Measurements from ENCODE around the gene APBB2. TPM values are rescaled to one million over a fixed set of nuclear protein-coding genes. Genes with fewer than 3 reads are reported as not detected.

Gene APBB2
- total RNA-seq, 2 experiments from 2014 or later: 0.93 to 13.6 TPM

DNA sequence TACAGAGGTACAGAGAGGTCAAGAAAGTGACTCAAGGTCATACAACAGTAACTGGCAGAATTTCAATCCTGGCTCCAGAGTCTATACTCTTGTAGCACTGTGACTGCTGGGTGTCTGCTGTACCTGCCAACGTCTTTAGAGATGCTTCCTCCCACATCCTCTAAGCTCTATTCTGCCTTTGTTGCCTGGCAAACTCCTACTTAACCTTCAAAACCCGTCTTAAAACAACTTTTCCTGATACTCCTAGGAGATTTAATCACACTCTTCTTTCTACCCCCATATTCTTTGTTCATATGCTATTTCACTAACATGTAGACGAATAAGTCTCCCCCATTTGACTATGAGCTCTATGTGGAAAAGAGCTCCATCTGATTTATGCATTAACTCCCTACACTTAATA, 16.8 kb downstream of the APBB2 start:
- H3K27me3 Mint-ChIP-seq: peaks cover 19% of the 10 kb centered on the region
- no peak for DNase-seq
- no peak for ATAC-seq
- no peak overlapping the region for H3K4me3 Mint-ChIP-seq
- no peaks in the 10 kb centered on the region for H3K36me3 Mint-ChIP-seq
- H3K9me3 Mint-ChIP-seq (ENCODE audit: low read depth): no peaks in the 10 kb centered on the region
- H3K27ac Mint-ChIP-seq: no peak overlapping the region
- H3K4me1 Mint-ChIP-seq: no peaks in the 10 kb centered on the region
- CTCF ChIA-PET: no interaction called here

DNA sequence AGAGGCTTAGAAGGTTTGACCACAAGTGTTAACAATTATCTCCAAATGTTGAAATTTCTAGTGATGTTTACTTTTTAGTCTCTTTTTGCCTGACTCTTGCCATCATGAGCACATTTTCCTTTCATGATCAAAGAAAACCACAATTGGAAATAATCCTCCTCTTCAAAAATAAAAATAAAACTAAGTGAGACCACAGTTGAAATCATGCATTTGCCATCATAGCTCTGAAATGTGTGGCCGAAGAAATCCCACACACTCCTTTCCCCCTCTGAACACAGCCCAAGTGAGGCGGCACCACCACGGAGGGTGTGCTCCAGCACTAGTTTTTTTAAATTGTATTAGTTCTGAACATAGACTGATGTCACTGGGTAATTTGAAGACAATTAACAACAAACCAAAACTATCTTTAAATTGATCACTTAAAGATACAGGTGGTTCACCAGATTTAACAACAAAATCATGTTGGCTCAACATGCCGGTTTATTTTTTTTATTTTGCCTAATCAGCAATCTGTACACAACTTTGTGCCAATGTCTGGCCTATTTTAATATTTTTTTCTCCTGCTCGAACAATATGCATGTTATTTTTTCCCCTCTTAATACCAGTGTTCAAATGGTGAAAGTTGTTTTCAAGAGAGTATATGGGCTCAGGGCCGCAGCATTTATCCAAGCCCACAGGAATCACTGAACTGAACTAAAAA, 17.6 kb downstream of the APBB2 start:
- Mint-ChIP-seq H3K4me3 (no peak overlapping the region), H3K9me3 (ENCODE audit: low read depth) (no peaks in the 10 kb centered on the region), H3K4me1 (no peaks in the 10 kb centered on the region), H3K27ac (no peak overlapping the region), H3K36me3 (no peaks in the 10 kb centered on the region), H3K27me3 (peaks cover 14% of the 10 kb centered on the region)
- CTCF ChIA-PET: no interaction called here
- ATAC-seq (no peak), DNase-seq (no peak)

DNA sequence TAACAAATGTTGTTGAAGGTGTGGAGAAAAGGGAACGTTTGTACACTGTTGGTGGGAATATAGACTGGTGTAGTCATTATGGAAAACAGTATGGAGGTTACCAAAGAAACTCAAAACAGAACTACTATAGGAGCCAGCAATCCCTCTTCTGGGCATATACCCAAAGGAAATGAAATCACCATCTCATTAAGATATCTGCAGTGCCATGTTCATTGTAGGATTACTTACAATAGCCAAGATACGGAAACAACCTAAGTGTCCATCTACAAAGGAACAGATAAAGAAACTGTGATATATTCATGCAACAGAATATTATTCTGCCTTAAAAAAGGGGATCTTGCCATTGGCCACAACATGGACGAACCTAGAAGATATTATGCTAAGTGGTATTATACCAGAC, 22.2 kb downstream of the APBB2 start:
- CTCF ChIA-PET: no interaction called here
- no peaks in the 10 kb centered on the region for H3K4me1 Mint-ChIP-seq
- H3K27ac Mint-ChIP-seq: no peak overlapping the region
- H3K4me3 Mint-ChIP-seq: no peak overlapping the region
- no peak for ATAC-seq
- no peaks in the 10 kb centered on the region for H3K36me3 Mint-ChIP-seq
- H3K9me3 Mint-ChIP-seq (ENCODE audit: low read depth): no peaks in the 10 kb centered on the region
- no peak for DNase-seq
- peaks cover 3% of the 10 kb centered on the region for H3K27me3 Mint-ChIP-seq

DNA sequence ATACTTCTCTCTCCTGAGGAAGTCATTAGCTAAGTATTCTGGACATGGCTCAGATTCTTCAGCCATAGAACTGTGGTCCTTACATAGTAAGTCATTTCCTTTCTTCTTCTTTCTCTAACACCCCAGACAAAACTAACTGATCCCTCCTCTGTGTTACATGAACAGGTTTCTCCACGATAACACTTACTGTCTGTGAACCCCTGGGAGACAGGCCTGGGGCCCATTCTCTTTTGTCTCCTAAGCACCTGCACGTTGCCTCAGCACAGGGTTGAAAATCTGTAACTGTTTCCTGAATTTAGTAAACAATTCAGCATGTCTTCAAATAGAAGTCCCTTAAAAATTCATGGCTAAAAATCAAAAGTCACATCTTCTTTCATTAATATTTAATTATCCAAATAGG, 24.7 kb downstream of the APBB2 start:
- DNase-seq (no peak), ATAC-seq (no peak)
- no peak overlapping the region for H3K4me3 Mint-ChIP-seq
- CTCF ChIA-PET: no interaction called here
- H3K36me3 Mint-ChIP-seq: no peaks in the 10 kb centered on the region
- no peaks in the 10 kb centered on the region for H3K4me1 Mint-ChIP-seq
- H3K27ac Mint-ChIP-seq: no peak overlapping the region
- peaks cover 5% of the 10 kb centered on the region for H3K27me3 Mint-ChIP-seq
- H3K9me3 Mint-ChIP-seq (ENCODE audit: low read depth): no peaks in the 10 kb centered on the region

DNA sequence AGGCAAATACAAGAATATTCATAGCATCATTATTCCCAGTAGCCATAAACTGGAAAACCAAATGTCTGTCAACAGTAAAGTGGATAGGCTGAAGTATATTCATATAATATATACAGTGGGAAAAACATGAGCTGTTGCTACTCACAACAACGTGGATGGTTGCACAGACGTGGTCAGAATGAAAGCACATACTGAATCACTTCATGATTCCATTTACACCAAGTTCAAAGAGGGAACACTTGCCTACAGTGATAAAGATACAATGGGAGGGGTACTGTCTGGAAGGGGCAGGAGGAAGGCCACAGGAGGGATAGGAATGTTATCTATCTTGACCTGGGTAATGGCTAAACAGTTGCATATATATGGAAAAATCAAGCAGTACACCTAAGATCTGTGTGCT, 25.3 kb downstream of the APBB2 start:
- CTCF ChIA-PET: no interaction called here
- H3K27ac Mint-ChIP-seq: no peak overlapping the region
- no peak for ATAC-seq
- no peaks in the 10 kb centered on the region for H3K9me3 Mint-ChIP-seq (ENCODE audit: low read depth)
- DNase-seq: no peak
- H3K4me1 Mint-ChIP-seq: no peaks in the 10 kb centered on the region
- no peaks in the 10 kb centered on the region for H3K36me3 Mint-ChIP-seq
- no peak overlapping the region for H3K4me3 Mint-ChIP-seq
- H3K27me3 Mint-ChIP-seq: peaks cover 5% of the 10 kb centered on the region

DNA sequence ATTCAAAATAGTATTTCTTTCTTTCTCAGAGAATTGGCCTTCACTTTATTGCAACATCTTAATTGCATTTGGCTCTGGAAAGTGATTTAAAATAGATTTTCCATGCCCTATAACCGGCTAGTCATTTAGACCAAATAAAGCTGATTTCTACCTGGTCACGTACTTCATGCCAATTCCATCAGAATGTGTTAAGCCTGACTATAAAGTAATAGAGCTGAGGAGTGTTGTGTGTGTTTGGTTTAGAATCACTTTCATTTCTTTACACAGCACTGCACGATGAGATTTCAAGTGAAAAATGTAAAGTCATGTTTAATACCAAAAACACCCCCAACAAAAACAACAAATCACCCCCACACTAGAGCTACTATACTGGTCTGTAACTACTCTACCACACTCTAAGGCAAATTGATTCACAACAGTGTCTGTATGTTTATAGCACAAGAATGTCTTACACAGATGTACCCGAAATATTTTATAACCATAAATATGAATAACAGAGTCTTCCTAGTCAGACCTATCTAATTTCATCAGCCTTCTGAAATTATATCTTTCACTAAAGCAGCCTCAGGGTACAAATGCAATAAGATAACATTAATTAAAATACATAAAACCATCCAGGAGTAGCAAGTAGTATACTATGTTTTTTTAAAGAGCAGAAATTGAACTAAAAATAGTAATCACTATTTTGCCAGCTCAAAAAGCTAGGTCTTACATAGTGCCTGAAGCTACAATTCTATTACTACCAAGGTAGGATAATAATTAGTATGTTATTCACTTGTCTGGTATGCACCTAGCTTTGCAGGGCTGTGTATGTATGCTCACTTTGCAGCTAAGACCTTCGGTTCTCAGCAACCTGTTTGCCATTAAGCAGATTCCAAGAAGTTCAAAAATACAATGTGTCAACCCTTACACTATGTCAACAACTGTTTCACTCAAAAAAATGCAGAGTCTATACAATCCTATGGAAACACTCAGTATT, 28.4 kb downstream of the APBB2 start:
- ATAC-seq (no peak), DNase-seq (no peak)
- Mint-ChIP-seq H3K27ac (no peak overlapping the region), H3K36me3 (no peaks in the 10 kb centered on the region), H3K9me3 (ENCODE audit: low read depth) (no peaks in the 10 kb centered on the region), H3K27me3 (peaks cover 5% of the 10 kb centered on the region), H3K4me1 (no peaks in the 10 kb centered on the region), H3K4me3 (no peak overlapping the region)
- CTCF ChIA-PET: interaction anchor here (0.6 kb wide), 1 partner anchor 17 kb away, joined by 3 read pairs; no protein-coding TSS in a partner anchor

DNA sequence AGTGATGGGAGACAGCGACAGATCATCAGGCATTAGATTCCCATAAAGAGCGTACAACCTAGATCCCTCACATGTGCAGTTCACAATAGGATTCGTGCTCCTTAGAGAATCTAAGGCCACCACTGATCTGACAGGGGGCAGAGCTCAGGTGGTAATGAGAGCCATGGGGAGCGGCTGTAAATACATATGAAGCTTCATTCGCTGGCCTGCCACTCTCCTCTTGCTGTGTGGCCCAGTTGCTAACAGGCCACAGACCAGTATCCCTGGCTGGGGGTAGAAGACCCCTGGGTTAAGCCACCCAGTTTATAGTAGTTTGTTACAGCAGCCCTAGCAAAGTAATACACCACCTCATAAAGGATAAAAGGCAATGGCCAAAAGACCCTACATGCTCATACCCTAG, 30.3 kb downstream of the APBB2 start:
- H3K4me1 Mint-ChIP-seq: no peaks in the 10 kb centered on the region
- no peak for ATAC-seq
- H3K27me3 Mint-ChIP-seq: peaks cover 5% of the 10 kb centered on the region
- CTCF ChIA-PET: no interaction called here
- no peak overlapping the region for H3K4me3 Mint-ChIP-seq
- DNase-seq: no peak
- H3K9me3 Mint-ChIP-seq (ENCODE audit: low read depth): no peaks in the 10 kb centered on the region
- no peaks in the 10 kb centered on the region for H3K36me3 Mint-ChIP-seq
- H3K27ac Mint-ChIP-seq: no peak overlapping the region

DNA sequence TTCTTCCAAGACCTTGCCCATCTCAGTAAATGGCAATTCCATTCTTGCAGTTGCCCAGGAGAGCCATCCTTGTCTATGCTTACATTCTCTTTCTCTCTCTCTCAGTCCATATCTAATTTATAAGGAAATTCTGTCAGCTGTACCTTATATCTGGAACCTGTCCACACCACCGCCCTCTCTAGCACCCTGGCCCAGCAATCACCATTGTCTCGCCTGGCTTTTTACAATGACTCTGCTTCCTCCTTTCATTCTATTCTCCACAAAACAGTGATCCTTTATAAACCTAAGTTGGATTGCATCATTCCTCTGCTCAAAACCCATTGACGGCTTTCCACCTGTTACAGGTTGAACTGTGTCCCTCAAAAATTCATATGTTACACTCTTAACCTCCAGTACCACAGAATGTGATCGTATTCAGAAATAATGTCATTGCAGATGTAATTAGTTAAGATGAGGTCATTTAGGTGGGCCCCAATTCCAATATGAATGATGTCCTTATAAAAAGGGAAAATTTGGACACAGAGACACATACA, 31.3 kb downstream of the APBB2 start:
- Mint-ChIP-seq H3K9me3 (ENCODE audit: low read depth) (no peaks in the 10 kb centered on the region), H3K36me3 (no peaks in the 10 kb centered on the region), H3K27ac (no peak overlapping the region), H3K4me3 (no peak overlapping the region), H3K27me3 (peaks cover 7% of the 10 kb centered on the region), H3K4me1 (no peaks in the 10 kb centered on the region)
- CTCF ChIA-PET: interaction anchor here (0.7 kb wide), 1 partner anchor 345 kb away, joined by 5 read pairs; no protein-coding TSS in a partner anchor
- ATAC-seq: no peak
- DNase-seq: no peak

DNA sequence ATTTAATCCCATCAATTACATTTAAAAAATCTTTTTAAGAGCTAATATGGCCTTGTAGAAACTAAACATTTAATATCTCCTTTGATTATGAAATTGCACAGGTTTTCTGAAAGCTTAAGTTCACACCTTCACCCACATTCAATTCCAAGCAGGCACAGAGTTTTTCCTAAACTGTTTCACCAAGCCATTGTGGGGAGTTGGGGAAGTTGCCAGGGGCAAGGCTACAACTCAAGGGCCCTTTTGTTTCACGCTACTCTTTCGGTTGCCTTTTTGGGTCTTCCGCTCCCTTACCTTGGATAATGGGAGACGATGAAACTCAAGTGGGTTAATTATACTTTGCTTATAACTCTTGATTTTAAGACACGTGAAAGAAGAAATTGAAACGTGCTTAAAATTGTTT, 33.3 kb downstream of the APBB2 start:
- DNase-seq: no peak
- CTCF ChIA-PET: no interaction called here
- H3K27ac Mint-ChIP-seq: no peak overlapping the region
- no peaks in the 10 kb centered on the region for H3K4me1 Mint-ChIP-seq
- H3K27me3 Mint-ChIP-seq: peaks cover 7% of the 10 kb centered on the region
- no peaks in the 10 kb centered on the region for H3K36me3 Mint-ChIP-seq
- no peak for ATAC-seq
- no peaks in the 10 kb centered on the region for H3K9me3 Mint-ChIP-seq (ENCODE audit: low read depth)
- no peak overlapping the region for H3K4me3 Mint-ChIP-seq

DNA sequence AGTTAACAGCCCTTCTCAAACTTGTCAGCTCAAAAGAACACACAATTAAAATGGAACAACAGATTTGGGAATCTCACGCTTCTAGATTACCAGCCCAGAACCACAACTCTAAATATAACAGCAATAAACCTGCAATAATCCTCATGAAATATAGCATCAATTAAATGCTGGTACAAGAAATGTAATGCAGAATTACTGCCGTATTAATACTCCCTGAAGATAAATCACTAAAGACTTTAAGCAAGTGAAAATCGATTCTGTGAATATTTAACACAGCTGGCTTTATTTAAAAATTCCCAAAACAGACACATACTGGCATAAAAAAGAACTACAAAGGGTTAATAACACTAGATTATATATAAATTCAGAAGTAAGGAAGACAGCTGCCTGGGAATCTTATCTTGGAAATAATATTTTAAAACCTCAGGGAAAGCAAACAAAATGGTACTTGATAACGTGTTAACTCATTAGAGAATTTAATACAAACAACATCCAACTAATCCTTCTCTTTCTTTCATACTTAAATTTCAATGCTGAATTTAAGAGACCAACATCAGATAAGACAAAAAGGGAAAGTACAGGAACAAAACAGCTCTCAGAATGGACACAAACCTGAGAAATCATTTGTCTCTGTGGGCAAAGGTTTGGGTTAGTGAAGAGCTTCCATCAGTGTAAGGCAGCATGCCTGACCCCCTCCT, 34.7 kb downstream of the APBB2 start:
- Mint-ChIP-seq H3K36me3 (no peaks in the 10 kb centered on the region), H3K4me3 (no peak overlapping the region), H3K27me3 (peaks cover 7% of the 10 kb centered on the region), H3K27ac (no peak overlapping the region), H3K4me1 (no peaks in the 10 kb centered on the region), H3K9me3 (ENCODE audit: low read depth) (no peaks in the 10 kb centered on the region)
- DNase-seq (no peak), ATAC-seq (no peak)
- CTCF ChIA-PET: no interaction called here

DNA sequence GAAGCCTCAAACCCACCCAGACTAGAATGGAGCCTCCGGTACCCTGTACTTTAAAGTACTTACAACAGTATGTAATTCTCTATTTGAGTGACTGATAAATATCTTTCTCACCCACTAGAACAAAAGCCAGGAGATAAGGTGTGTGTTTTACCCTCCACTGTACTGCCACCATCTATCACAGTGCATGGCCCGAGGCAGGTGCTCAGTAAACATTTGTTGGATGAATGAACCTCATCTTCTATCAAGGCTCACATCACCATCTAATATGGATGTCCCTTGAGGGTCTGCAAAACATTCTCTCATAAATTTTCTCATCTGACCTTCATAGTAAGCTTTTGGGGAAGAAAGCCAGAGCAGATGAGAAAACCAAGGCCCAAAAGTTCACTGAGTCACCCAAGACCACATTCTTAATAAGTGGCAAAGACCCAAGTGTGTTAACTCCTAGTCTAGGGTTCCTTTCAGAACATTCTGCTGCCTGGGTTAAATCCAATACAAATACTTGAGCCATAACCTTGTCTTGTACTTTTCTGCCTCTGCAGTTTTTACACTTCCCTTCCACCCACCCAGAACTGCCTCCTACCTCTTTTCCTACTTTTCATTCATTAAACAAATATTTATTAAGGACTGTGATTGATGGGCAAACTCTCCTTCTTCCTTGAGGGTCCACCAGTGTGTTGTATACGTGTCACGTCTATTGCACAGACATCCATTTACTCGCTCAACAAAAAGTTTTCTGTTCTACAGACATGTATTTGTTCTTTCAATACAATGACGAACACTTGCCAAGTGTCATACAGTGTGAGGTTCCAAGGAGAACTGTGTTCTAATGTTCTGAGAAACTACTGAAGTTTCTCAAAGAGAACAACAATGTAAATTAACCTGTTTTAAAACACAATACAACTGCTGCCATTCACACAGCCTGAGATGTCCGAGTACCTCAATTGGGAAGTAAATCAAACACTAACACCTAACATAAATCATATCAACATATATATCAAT, 35.7 kb downstream of the APBB2 start:
- no peaks in the 10 kb centered on the region for H3K9me3 Mint-ChIP-seq (ENCODE audit: low read depth)
- no peaks in the 10 kb centered on the region for H3K4me1 Mint-ChIP-seq
- no peak for ATAC-seq
- no peak for DNase-seq
- H3K27me3 Mint-ChIP-seq: peaks cover 7% of the 10 kb centered on the region
- CTCF ChIA-PET: no interaction called here
- H3K36me3 Mint-ChIP-seq: no peaks in the 10 kb centered on the region
- H3K27ac Mint-ChIP-seq: no peak overlapping the region
- H3K4me3 Mint-ChIP-seq: no peak overlapping the region

DNA sequence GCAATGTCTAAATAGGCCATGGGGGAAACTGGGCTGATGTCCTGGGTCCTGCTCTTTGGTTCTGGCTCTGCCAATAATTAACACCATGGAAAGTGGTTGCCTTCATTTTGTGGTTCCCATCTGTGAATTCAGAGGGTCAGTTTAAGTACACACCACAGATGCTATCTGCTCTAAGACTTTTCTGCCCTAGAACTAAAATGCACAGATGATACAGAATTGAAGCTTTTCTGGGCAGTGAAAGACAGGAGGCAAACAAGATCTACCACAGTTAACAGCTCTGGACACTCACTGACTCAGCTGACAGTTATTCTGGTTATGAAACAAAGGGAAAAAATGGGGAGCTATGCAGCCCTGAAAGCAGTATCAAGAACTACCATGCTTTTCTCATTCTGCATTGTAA, 37.3 kb downstream of the APBB2 start:
- Mint-ChIP-seq H3K4me3 (no peak overlapping the region), H3K9me3 (ENCODE audit: low read depth) (no peaks in the 10 kb centered on the region), H3K27me3 (peaks cover 7% of the 10 kb centered on the region), H3K27ac (no peak overlapping the region), H3K36me3 (no peaks in the 10 kb centered on the region), H3K4me1 (no peaks in the 10 kb centered on the region)
- CTCF ChIA-PET: no interaction called here
- no peak for ATAC-seq
- no peak for DNase-seq

Measured in activated CD8-positive, alpha-beta memory T cell treated with anti-CD3 and anti-CD28 coated beads, Interleukin-2, amount 10 ng/mL, durations not matched to agents 7 days and 5 days (primary cell).